Suprapubic skin (tissue), 4 donors: ENCODE results near the gene BBOF1.

ENCODE experiments used
- CTCF ChIP-seq, 2 donors: fragments of 200-600 bp in 1 of 2; fragments of 450-650 bp in 1 of 2; sonication (generic) in 1 of 2; IDR thresholded peaks; one replicate each; pipeline ENCODE4 v1.5.1; 2016 to 2019; ENCODE audit warnings: antibody characterized with exemption in 2 of 2, mild to moderate bottlenecking in 1 of 2, moderate library complexity in 1 of 2
- EP300 ChIP-seq: sonication (generic); formaldehyde crosslinking; IDR thresholded peaks from one replicate; pipeline ENCODE4 v1.6.1; 2017; ENCODE audit warnings: antibody characterized with exemption
- POLR2AphosphoS5 ChIP-seq, 3 donors: sonication (generic); formaldehyde crosslinking; IDR thresholded peaks; one replicate each; pipeline ENCODE4 v1.6.1; 2017; ENCODE audit warnings: antibody characterized with exemption in 3 of 3

- TF ChIP-seq POLR2AphosphoS5 (IDR thresholded peaks at IDR 0.05) (no peak), CTCF (IDR thresholded peaks at IDR 0.05) (no peak), EP300 (no peak)
These were observed 23.1 kb downstream of the BBOF1 start for GRCh38 chr14:74042296-74042695.
